ENCODE results near the gene EVPL. TPM values are rescaled to one million over a fixed set of nuclear protein-coding genes. Genes with fewer than 3 reads are reported as not detected.

Gene EVPL
- total and polyA plus RNA-seq, 2 donors (not counting 3 experiments of a cell fraction or from before 2014, with no cell fraction given), result not detected

GRCh38 chr17:76007850-76008165 is 19.3 kb downstream of the EVPL start:
- Histone ChIP-seq H3K36me3 (ENCODE audit: control insufficient read depth in 2 of 2, extremely low read depth in 1 of 2, insufficient read depth in 2 of 2, low read length in 2 of 2) (no peaks in the 10 kb centered on the region), H3K79me2 (ENCODE audit: control insufficient read depth, insufficient read depth, low read length) (no peaks in the 10 kb centered on the region), H3K9me1 (replicated peaks; ENCODE audit: control insufficient read depth, extremely low read depth, insufficient read depth, low read length) (no peaks in the 10 kb centered on the region), H3K4me2 (ENCODE audit: insufficient read depth, low read length) (no peak overlapping the region), H3K27ac (ENCODE audit: insufficient read depth, low read depth, low read length) (no peak overlapping the region), H3K4me1 (ENCODE audit: control insufficient read depth, extremely low read depth, insufficient read depth, low read length) (no peaks in the 10 kb centered on the region), H3K4me3 (replicated peaks in 1 of 3; ENCODE audit: insufficient read depth in 1 of 3, low read depth in 1 of 3, low read length in 3 of 3) (no peak overlapping the region), H4K20me1 (replicated peaks; ENCODE audit: control insufficient read depth, extremely low read depth, insufficient read depth, low read length) (no peaks in the 10 kb centered on the region), H3K27me3 (ENCODE audit: control insufficient read depth in 2 of 2, insufficient read depth in 2 of 2, low read length in 2 of 2) (no peaks in the 10 kb centered on the region), H3K9ac (replicated peaks; ENCODE audit: extremely low read depth, insufficient read depth, low read length) (no peak overlapping the region), H2AFZ (ENCODE audit: low read depth, low read length) (no peak overlapping the region), H3K9me3 (replicated peaks; ENCODE audit: control insufficient read depth, insufficient read depth, low read length) (no peaks in the 10 kb centered on the region)
- no TSS peak for BruUV-seq (replicated peaks)
- ChIA-PET CTCF (interaction anchor here (1.1 to 4.6 kb wide), 4 partner anchors 9 to 109 kb away, joined by 3 to 35 read pairs (median 10); partner anchors contain the start of genes CDK3, FBF1 and MRPL38), POLR2A (no interaction called here)
- dilution Hi-C loops (cut with MboI; ENCODE audit: extremely low pct_ligation_motif_present, low sequenced_read_pairs) (no loop called here), intact Hi-C loops (cut with micrococcal nuclease) (loop anchor here (10.0 kb wide), 1 partner anchor 233 kb away; a partner anchor contains a TSS)
- DNase-seq (ENCODE audit: low read depth, low spot score) (no peak), FAIRE-seq (no peak)
- TF ChIP-seq FOS (IDR thresholded peaks at IDR 0.05; ENCODE audit: borderline replicate concordance, insufficient read depth, low read length), result no peak
- TF ChIP-seq POLR2AphosphoS5 (IDR thresholded peaks at IDR 0.05; ENCODE audit: insufficient read depth, low read depth, low read length), result no peak
- TF ChIP-seq POLR2A (IDR thresholded peaks at IDR 0.05; ENCODE audit: low read depth, low read length), result no peak
- no peak for TF ChIP-seq GATA2 (IDR thresholded peaks at IDR 0.05; ENCODE audit: insufficient read depth, insufficient read length, low read depth, low read length)
- no peak for TF ChIP-seq MAX (IDR thresholded peaks at IDR 0.05; ENCODE audit: insufficient read depth, insufficient read length)
- no peak for TF ChIP-seq CTCF (IDR thresholded peaks at IDR 0.05; ENCODE audit: extremely low read depth in 1 of 2, insufficient read depth in 1 of 2, low read depth in 1 of 2, low read length in 2 of 2)
- no peak for TF ChIP-seq EZH2 (IDR thresholded peaks at IDR 0.05; ENCODE audit: borderline replicate concordance, low read depth, low read length, severe bottlenecking)
- no peak for TF ChIP-seq JUN (IDR thresholded peaks at IDR 0.05; ENCODE audit: borderline replicate concordance, insufficient read depth, insufficient read length, low read depth)
- TF ChIP-seq MYC (IDR thresholded peaks at IDR 0.05; ENCODE audit: low read depth, low read length), result no peak
